B cell (primary cell): ENCODE measurements around the gene MYH7. TPM values are rescaled to one million over a fixed set of nuclear protein-coding genes. Genes with fewer than 3 reads are reported as not detected.

Source experiments
- ATAC-seq: fragments of 200-7000 bp; cut with Tn5 transposase; one replicate; pipeline ENCODE4 v1.10.0; 2021; ENCODE audit warnings: low read depth, mild to moderate bottlenecking, moderate number of reproducible peaks, moderate library complexity
- CTCF ChIA-PET: fragments of 350-600 bp; sonication (Branson Sonifier 250); formaldehyde crosslinking; loops from one replicate; lab custom pipeline; 2021; ENCODE audit warnings: antibody characterized with exemption, inconsistent platforms; lab: Charles Lee
- POLR2A ChIA-PET: fragments of 350-600 bp; sonication (Branson Sonifier 250); formaldehyde crosslinking; loops from one replicate; lab custom pipeline; 2021; ENCODE audit warnings: antibody characterized with exemption; lab: Charles Lee
- DNase-seq: peaks from one replicate; pipeline ENCODE4 v3.0.0; 2013
- H2AFZ ChIP-seq: 2 replicates; pipeline ENCODE4 v1.6.1; 2012; ENCODE audit warnings: mild to moderate bottlenecking, low read depth, low read length; ENCODE audit not compliant: insufficient read depth, poor library complexity, severe bottlenecking
- H3K27ac ChIP-seq, 2 donors: 1 replicate in 1 of 2; 2 replicates in 1 of 2; pipeline ENCODE4 v1.5.1; 2012 to 2013; ENCODE audit warnings: low read length in 2 of 2, mild to moderate bottlenecking in 2 of 2, moderate library complexity in 1 of 2
- H3K27me3 ChIP-seq, 4 experiments: fragments of 200-600 bp in 1 of 4; sonication (generic) in 1 of 4; replicated peaks in 1 of 4; 1 replicate in 2 of 4; 2 replicates in 2 of 4; pipeline versions ENCODE4 v1.6.1 to v1.7.0; 2013 to 2016; ENCODE audit warnings: low read length in 3 of 4, mild to moderate bottlenecking in 2 of 4, mixed read lengths in 1 of 4, moderate library complexity in 1 of 4; ENCODE audit not compliant: insufficient read depth in 4 of 4, control insufficient read depth in 3 of 4; ENCODE audit errors: control extremely low read depth in 1 of 4
- H3K36me3 ChIP-seq, 2 experiments: replicated peaks in 1 of 2; 1 replicate in 1 of 2; 2 replicates in 1 of 2; pipeline versions ENCODE4 v1.6.1 to v1.7.1; 2013; ENCODE audit warnings: low read length in 1 of 2; ENCODE audit not compliant: insufficient read depth in 2 of 2, control insufficient read depth in 1 of 2; ENCODE audit errors: control extremely low read depth in 1 of 2, extremely low read depth in 1 of 2
- H3K4me1 ChIP-seq, 2 donors: fragments of 200-600 bp in 1 of 2; sonication (generic) in 1 of 2; 1 replicate in 1 of 2; 2 replicates in 1 of 2; pipeline versions ENCODE4 v1.5.1 to v1.6.1; 2013 to 2017; ENCODE audit warnings: low read length in 2 of 2; ENCODE audit not compliant: control insufficient read depth in 2 of 2, insufficient read depth in 2 of 2
- H3K4me2 ChIP-seq: replicated peaks from 2 replicates; pipeline ENCODE3; 2012; ENCODE audit warnings: mild to moderate bottlenecking, low read depth, low read length; ENCODE audit not compliant: poor library complexity, severe bottlenecking
- H3K4me3 ChIP-seq, 5 experiments: fragments of 200-600 bp in 1 of 5; sonication (generic) in 1 of 5; 1 replicate in 3 of 5; 2 replicates in 2 of 5; pipeline versions ENCODE4 v1.5.1 to v1.7.0; 2011 to 2016; ENCODE audit warnings: low read length in 4 of 5, mild to moderate bottlenecking in 4 of 5, low read depth in 2 of 5, control low read depth in 1 of 5, moderate library complexity in 1 of 5; ENCODE audit not compliant: insufficient read depth in 1 of 5; ENCODE audit errors: control extremely low read depth in 1 of 5, extremely low read depth in 1 of 5
- H3K79me2 ChIP-seq: fragments of 200-600 bp; sonication (generic); one replicate; pipeline ENCODE4 v1.6.0; 2016; ENCODE audit warnings: low read length; ENCODE audit not compliant: control insufficient read depth, insufficient read depth
- H3K9ac ChIP-seq: fragments of 200-600 bp; sonication (generic); 2 replicates; pipeline ENCODE4 v1.6.1; 2017; ENCODE audit warnings: mild to moderate bottlenecking, low read length, moderate library complexity
- H3K9me3 ChIP-seq, 3 donors: one replicate each; pipeline versions ENCODE4 v1.6.1 to v1.7.1; 2013; ENCODE audit warnings: low read length in 2 of 3; ENCODE audit not compliant: control insufficient read depth in 2 of 3, insufficient read depth in 1 of 3; ENCODE audit errors: control extremely low read depth in 1 of 3
- H4K20me1 ChIP-seq: 2 replicates; pipeline ENCODE4 v1.6.0; 2012; ENCODE audit warnings: mild to moderate bottlenecking, low read length; ENCODE audit not compliant: insufficient read depth, control insufficient read depth, poor library complexity, severe bottlenecking
- H3K27ac Mint-ChIP-seq: one replicate; pipeline ENCODE4 v1.8.0; 2021; ENCODE audit warnings: mixed read lengths
- H3K27me3 Mint-ChIP-seq: one replicate; pipeline ENCODE4 v1.8.0; 2021; ENCODE audit warnings: mixed read lengths
- H3K4me1 Mint-ChIP-seq: one replicate; pipeline ENCODE4 v1.8.0; 2021; ENCODE audit warnings: mixed read lengths
- H3K4me3 Mint-ChIP-seq: one replicate; pipeline ENCODE4 v1.8.0; 2021; ENCODE audit warnings: mixed read lengths
- H3K9me3 Mint-ChIP-seq: one replicate; pipeline ENCODE4 v1.8.0; 2022; ENCODE audit warnings: mixed read lengths; ENCODE audit not compliant: insufficient read depth
- CTCF ChIP-seq: fragments of 200-600 bp; IDR thresholded peaks from one replicate; pipeline ENCODE4 v1.8.0; 2022; ENCODE audit warnings: antibody characterized with exemption, mild to moderate bottlenecking
- EZH2 ChIP-seq: IDR thresholded peaks from 2 replicates; pipeline ENCODE4 v1.6.1; 2012; ENCODE audit warnings: borderline replicate concordance, low read depth, mild to moderate bottlenecking, moderate library complexity, low read length; ENCODE audit not compliant: insufficient read depth, poor library complexity, severe bottlenecking
- WGBS: methylation state at CpG from one replicate; pipeline ENCODE4 v1.1.5; 2013; ENCODE audit warnings: missing lambda C conversion rate; ENCODE audit not compliant: insufficient coverage; 5-methylcytosine and 5-hydroxymethylcytosine counted together
- intact Hi-C: fragments of 100-400 bp; cut with micrococcal nuclease; formaldehyde crosslinking; loops from one replicate; pipeline ENCODE4 v1.10.0; 2022
- polyA plus RNA-seq: library from polyadenylated mRNA; depleted of rRNA; stranded (reverse); fragments of >200 nt; gene quantifications from 2 replicates; pipeline ENCODE4 v1.2.3, GENCODE V29; 2012
- total RNA-seq, 2 donors: library from RNA; stranded (reverse); fragments of 120-200 nt in 1 of 2; gene quantifications; 1 replicate in 1 of 2; 2 replicates in 1 of 2; pipeline versions ENCODE4 v1.2.3 to v1.2.4, GENCODE V29; 2013 to 2022

MYH7 gene
- total and polyA plus RNA-seq, 2 donors (not counting 1 experiment from before 2014, with no cell fraction given): not detected

GRCh38 chr14:23432102-23432925 is 3.1 kb downstream of the MYH7 start:
- Histone ChIP-seq H3K4me1 (no peaks in the 10 kb centered on the region), H3K79me2 (no peaks in the 10 kb centered on the region), H3K36me3 (no peaks in the 10 kb centered on the region), H3K27ac (no peak overlapping the region), H3K27me3 (peaks cover 0 to 2% (median 0%) of the 10 kb centered on the region in 4 experiments), H4K20me1 (no peaks in the 10 kb centered on the region), H3K9me3 (no peaks in the 10 kb centered on the region), H3K4me3 (no peak overlapping the region), H3K4me2 (no peak overlapping the region), H2AFZ (no peak overlapping the region), H3K9ac (no peak overlapping the region)
- CTCF ChIA-PET: no interaction called here
- no peaks in the 10 kb centered on the region for H3K9me3 Mint-ChIP-seq
- no peaks in the 10 kb centered on the region for H3K4me1 Mint-ChIP-seq
- intact Hi-C loops: no loop called here
- POLR2A ChIA-PET: no interaction called here
- 95% methylated on average over 14 of the region's 17 CpGs for WGBS
- TF ChIP-seq CTCF (no peak), EZH2 (no peak)
- DNase-seq (no peak), ATAC-seq (no peak)
- H3K27me3 Mint-ChIP-seq: peaks cover 34% of the 10 kb centered on the region
- H3K27ac Mint-ChIP-seq: no peak overlapping the region
- no peak overlapping the region for H3K4me3 Mint-ChIP-seq

- CTCF ChIA-PET: no interaction called here
- H3K79me2 ChIP-seq: no peaks in the 10 kb centered on the region
- no peaks in the 10 kb centered on the region for H3K9me3 Mint-ChIP-seq
- intact Hi-C loops: no loop called here
- H3K4me3 Mint-ChIP-seq: no peak overlapping the region
- DNase-seq (no peak), ATAC-seq (no peak)
- H3K27me3 ChIP-seq: peaks cover 0 to 2% (median 0%) of the 10 kb centered on the region in 4 experiments
- TF ChIP-seq EZH2 (no peak), CTCF (no peak)
- no peak overlapping the region for H3K27ac Mint-ChIP-seq
- no peak overlapping the region for H3K4me3 ChIP-seq
- no peak overlapping the region for H3K27ac ChIP-seq
- H3K27me3 Mint-ChIP-seq: peaks cover 34% of the 10 kb centered on the region
- H3K4me1 Mint-ChIP-seq: no peaks in the 10 kb centered on the region
- H2AFZ ChIP-seq: no peak overlapping the region
- no peaks in the 10 kb centered on the region for H3K9me3 ChIP-seq
- POLR2A ChIA-PET: no interaction called here
- no peaks in the 10 kb centered on the region for H4K20me1 ChIP-seq
- H3K36me3 ChIP-seq: no peaks in the 10 kb centered on the region
- 85% methylated on average over 10 of the region's 10 CpGs for WGBS
- H3K4me2 ChIP-seq: no peak overlapping the region
- no peaks in the 10 kb centered on the region for H3K4me1 ChIP-seq
- H3K9ac ChIP-seq: no peak overlapping the region
Observed at GRCh38 chr14:23431486-23431885, 4.0 kb downstream of the MYH7 start.
